GM19238 (cell line): ENCODE results near the gene ADAMTS12.

ENCODE experiments used
- DNase-seq: peaks from one replicate; pipeline ENCODE4 v3.0.0; 2011; ENCODE audit warnings: low spot score; ENCODE audit not compliant: insufficient read length

Gene ADAMTS12

GRCh38 chr5:33488558-33489355 is 403.0 kb downstream of the ADAMTS12 start:
- no peak for DNase-seq

GRCh38 chr5:33487236-33487635 is 404.6 kb downstream of the ADAMTS12 start:
- DNase-seq: no peak

DNA sequence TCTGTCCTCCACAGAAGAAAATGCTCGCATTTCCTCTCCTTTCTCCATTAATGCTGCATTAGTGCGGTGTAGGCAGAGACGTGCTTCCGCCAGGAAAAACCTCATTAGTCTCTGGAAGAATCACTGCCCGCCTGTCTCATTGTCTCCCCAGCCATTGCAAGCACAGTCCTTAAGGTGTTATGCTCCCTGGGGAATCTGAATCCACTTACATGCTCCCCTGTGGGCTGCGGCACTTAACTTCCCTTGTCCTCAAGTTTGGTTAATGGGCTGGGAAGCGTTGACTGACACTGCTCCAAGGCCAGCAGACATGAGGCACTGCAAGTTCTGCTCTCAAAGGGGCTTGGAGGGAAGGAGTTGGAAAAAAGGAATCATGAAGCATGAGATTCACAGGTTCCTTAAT is 409.5 kb downstream of the ADAMTS12 start:
- DNase-seq: no peak

- DNase-seq: no peak
These were observed 410.9 kb downstream of the ADAMTS12 start for GRCh38 chr5:33480876-33481275.

GRCh38 chr5:33479311-33479710 is 412.5 kb downstream of the ADAMTS12 start:
- DNase-seq: no peak

DNA sequence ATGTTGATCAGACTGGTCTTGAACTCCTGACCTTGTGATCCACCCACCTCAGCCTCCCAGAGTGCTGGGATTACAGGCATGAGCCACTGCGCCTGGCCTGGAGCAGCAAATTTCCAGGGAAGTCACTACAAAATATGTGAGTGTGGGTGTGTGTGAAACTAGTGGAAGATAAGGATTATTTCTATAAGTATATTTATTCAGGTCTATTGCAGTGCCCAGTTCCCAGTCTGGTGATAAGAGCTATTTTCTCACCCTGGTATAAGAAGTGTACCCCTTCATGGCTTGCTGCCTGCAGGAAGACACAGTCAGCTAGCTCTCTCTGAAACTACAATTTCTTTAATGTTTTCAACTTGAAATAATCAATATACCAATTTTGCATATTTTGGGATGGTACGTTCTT is 414.0 kb downstream of the ADAMTS12 start:
- DNase-seq: no peak

DNA sequence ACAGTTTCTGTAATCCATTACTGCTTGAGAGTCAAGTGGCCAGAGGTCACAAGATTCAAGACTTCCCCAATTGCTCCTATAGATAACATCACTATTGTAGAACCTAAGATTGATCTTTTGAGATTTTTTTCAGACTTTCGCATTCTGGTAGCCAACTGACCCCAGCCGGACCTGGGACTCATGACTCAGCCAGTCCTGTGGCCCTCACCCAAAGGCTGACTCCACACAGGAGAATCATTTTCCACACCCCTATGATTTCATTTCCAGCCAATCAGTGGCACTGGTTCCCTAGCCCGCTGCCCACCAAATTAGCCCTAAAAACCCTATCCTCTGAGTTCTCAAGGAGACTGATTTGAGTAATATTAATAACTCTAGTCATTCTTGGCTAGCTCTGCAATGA is 414.8 kb downstream of the ADAMTS12 start:
- no peak for DNase-seq

DNA sequence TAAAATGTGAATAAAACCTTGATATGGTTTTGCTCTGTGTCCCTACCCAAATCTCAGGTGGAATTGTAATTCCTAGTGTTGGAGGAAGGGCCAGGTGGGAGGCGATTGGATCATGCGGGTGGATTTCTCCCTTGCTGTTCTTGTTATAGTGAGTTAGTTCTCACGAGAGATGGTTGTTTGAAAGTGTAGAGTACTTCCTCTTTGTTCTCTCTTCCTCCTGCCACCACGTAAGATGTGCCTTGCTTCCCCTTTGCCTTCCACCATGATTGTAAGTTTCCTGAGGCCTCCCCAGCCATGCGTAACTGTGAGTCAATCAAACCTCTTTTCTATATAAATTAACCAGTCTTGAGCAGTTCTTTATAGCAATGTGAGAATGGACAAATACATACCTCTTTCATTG is 416.1 kb downstream of the ADAMTS12 start:
- no peak for DNase-seq

- DNase-seq: no peak
These were observed 416.8 kb downstream of the ADAMTS12 start for GRCh38 chr5:33474931-33475499.

DNA sequence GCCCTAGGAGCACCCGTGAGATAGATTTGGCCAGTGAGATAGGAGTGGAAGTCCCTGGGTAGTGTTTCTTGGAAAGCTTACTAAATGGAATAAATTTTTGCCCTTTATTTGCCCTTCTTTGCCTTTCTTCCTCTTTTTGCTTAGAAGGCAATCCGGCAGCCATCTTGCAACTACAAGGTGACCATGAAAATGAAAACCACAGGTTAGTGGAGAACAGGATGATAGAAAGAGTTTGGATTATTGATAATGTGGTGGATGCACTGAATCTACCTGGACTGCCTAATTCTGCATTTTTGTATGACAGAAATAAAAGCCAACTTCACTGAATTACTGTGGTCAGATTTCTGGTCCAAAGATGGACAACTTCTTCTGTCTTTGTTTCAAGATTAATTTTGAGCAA is 417.8 kb downstream of the ADAMTS12 start:
- no peak for DNase-seq
